ENCODE measurements around the gene INKA1.
A peak's percentile ranks its signal among the peaks of the same experiment; 100 is the strongest.
"Not testable (repeated sequence)": the region's sequence is repeated elsewhere in the genome, so short reads cannot be mapped to it uniquely, and the experiment has no call there.

Gene INKA1

DNA sequence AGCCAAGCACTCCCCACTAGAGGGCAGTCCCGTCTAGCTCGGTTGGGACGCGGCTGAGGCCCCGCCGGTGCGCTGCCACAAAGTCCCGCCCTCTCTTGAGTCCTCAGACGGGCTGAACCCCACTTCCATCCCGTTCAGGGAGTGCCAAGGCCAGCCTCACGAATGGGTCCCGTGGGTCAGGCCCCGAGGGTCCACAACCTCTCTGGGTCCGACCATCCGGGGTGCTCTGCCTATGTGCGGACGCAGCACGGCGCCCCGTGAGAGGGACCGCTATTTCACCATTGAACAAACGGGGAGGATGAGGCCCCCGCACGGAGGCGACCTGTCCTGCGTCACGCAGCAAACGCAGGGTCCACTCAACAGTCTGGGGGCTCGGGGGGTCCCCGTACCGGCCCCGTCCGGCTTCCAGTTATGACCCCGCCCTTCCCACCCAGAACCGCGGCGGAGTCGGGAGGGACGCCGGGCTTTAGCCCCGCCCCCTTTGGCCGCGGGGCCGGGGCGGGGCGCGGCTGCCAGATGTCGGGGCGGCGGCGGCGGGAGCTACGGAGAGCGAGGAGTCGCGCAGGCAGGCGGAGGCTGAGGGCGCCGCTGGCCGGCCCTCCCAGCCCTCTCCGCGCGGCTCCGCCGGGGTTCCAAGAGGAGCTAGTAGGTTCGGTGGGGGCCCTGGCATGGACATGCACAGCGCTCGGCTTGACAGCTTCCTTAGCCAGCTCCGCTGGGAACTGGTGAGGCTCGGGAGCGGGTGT, at the start of gene INKA1:
Gene INKA1, plus strand, starts transcription at position 543 of the 746 bp plus-strand sequence. Its CDS starts 132 bp downstream, at position 675.
- peak; percentile 88 for DNase-seq (ENCODE audit: low spot score)

- no peak for DNase-seq (ENCODE audit: low spot score)
Measured at GRCh38 chr3:49754536-49754935, 48.5 kb upstream of the INKA1 start.

DNA sequence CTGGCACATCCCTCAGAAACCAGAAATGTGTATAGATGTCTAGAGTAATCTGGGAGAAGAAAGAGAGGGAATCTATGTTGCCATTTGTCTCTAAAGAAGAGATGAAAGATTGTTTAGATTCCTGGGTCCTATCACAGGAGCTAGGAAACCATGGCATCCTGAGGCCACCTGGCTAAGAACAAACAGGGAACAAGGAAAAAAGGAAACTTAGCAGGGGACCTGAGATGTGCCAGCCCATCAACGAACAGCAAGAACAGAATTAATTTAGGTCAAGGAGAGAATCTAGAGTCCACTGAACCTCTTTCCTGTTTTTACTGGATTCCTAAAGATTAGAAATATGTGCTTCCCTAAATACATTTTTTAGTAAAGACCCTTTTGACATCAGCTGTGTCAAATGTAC, 47.0 kb upstream of the INKA1 start:
- DNase-seq (ENCODE audit: low spot score), result no peak

- DNase-seq (ENCODE audit: low spot score), result no peak
Measured at GRCh38 chr3:49757197-49757596, 45.9 kb upstream of the INKA1 start.

GRCh38 chr3:49759226-49759625, 43.8 kb upstream of the INKA1 start:
- DNase-seq (ENCODE audit: low spot score), result no peak

DNA sequence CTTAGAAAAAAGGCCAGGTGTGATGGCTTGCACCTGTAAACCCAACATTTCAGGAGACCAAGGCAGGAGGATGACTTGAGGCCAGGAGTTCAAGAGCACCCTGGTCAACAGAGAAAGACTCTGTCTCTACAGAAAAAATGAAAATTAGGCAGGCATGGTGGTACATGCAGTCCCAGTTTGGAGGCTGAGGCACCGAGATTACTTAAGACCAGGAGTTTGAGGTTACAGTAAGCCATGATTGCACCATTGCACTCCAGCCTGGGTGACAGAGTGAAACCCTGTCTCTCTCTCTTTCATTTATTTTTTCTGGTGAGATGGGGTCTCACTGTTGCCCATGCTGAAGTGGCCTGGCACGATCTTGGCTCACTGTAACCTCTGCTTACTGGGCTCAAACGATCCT, 41.4 kb upstream of the INKA1 start:
- no peak for DNase-seq (ENCODE audit: low spot score)

- no peak for DNase-seq (ENCODE audit: low spot score)
Measured at GRCh38 chr3:49763981-49764380, 39.1 kb upstream of the INKA1 start.

DNA sequence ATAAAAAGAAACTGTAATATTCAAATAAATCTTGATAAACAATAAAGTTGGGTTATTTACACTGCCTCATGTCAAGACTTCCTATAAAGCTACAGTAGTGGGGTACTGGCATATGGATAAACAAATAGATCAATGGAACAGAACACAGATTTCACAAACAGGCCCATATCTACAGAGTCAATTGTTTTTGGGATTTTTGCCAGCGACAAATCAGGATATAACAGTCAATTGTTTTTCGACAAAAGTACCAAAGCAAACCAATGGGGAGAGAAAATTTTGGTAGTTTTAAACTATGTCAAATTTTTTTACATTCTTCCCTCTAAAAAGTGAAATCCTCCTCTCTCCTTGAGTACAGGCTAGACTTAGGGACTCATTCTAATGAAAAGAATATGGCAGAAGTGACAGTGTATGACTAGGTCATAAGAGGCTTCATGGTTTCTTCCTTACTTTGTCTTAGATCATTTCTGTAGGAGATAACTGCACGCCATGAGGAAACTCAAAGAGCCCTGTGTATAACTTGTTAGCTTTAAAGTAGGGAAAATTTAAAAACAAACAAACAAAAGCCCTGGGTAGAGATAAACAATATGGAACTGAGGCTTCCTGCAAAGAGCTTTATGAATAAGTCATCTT, 33.7 kb upstream of the INKA1 start:
- DNase-seq (ENCODE audit: low spot score), result no peak

DNA sequence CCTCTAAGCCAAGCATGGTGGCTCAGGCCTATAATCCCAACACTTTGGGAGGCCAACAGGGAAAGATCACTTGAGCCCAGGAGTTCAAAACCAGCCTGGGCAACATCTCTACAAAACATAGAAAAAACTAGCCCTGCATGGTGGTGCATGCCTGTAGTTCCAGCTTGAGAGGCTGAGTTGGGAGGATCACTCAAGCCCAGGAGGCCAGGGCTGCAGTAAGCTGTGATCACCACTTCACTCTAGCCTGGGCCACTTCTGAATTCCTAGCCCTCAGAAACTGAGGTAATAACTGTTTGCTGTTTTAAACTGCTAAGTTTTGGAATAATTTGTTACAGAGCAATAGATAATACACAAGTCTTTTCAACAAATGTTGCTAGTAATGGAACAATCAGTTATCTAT, 33.1 kb upstream of the INKA1 start:
- no peak for DNase-seq (ENCODE audit: low spot score)

DNA sequence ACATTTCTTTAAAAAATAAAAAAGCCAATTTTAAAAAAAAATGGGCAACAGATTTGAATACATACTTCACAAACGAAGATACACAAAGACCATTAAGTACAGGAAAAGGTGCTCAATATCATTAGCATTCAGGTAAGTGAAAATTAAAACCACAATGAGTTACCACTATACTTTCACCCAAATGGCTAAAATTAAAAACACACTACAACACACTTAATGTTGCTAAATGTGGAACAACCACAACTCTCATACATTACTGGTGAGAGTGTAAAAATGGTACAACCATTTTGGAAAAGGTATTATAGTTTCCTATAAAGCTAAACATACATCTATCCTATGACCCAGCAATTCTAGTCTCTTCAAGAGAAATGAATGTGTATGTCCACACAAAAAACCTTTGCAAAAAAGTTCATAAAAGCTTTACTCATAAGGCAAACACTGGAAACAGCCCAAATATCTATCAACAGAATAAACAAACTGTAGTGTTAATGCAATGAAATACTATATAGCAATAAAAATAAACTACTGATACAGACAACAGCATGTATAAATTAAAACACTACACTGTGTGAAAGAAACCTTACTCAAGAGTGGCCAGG, 31.6 kb upstream of the INKA1 start:
- no peak for DNase-seq (ENCODE audit: low spot score)

DNA sequence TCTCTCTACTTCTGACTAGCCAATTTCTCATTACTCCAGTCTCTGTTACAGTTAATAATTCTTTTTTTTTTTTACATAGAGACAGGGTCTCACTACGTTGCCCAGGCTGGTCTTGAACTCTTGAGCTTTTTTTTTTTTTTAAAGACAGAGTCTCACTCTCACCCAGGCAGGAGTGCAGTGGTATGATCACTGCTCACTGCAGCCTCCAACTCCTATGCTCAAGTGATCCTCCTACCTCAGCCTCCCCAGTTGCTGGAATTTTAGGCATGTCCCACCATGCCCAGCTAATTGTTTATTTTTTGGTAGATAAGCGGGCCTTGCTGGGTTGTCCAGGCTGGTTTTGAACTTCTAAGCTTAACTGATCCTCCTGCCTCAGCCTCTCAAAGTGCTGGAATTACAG, 30.4 kb upstream of the INKA1 start:
- no peak for DNase-seq (ENCODE audit: low spot score)

DNA sequence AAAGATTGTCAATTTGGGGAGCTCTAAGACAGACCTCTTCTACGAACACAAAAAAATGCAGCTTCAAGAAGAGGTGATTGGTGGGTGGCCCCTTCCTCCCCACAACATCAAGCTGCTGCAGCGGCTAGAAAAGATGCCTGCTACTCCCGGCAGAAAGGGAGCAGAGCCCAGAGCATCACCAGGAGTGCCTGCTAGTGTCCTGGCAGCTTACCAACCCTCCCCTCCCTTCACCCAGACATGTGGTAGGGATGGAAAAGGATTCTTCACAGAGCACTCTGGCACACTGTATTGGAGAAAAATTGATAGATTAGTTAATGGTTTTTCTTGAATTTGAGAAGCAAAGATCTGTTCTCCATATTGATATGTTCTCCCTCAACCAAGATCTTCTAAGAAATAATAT, 27.5 kb upstream of the INKA1 start:
- DNase-seq (ENCODE audit: low spot score), result no peak

GRCh38 chr3:49776101-49776500, 27.0 kb upstream of the INKA1 start:
- DNase-seq (ENCODE audit: low spot score), result not testable (repeated sequence)

DNA sequence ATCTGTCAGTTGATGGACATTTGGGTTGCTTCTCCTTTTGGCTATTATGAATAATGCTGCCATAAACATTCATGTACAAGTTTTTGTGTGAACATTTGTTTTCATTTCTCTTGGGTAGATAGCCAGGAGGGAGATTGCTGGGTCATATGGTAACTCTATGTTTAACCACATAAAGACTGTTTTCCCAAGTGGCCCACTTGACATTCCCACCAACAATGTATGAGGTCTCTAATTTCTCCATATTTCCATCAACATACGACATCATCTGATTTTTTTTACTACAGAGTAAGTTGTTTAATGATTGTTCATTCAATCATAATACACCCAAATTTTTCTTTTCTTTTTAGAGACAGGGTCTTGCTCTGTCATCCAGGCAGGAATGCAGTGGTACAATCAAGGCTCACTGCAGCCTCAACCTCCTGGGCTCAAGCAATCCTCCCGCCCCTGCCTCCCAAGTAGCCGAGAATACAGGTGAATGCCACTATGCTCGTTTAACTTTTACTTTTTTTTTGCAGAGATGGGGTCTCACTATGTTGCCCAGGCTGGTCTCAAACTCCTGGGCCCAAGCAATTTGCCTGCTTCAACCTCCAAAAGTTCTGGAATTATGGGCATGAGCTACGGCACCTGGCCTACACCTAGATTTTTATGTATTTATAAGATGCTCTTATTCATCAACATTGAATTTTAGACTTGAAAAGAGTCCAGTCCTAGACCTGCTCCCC, 23.5 kb upstream of the INKA1 start:
- no peak for DNase-seq (ENCODE audit: low spot score)

GRCh38 chr3:49780080-49780974, 22.7 kb upstream of the INKA1 start:
- DNase-seq (ENCODE audit: low spot score), result no peak

- DNase-seq (ENCODE audit: low spot score), result not testable (repeated sequence)
Measured at GRCh38 chr3:49780975-49781365, 22.1 kb upstream of the INKA1 start.

DNA sequence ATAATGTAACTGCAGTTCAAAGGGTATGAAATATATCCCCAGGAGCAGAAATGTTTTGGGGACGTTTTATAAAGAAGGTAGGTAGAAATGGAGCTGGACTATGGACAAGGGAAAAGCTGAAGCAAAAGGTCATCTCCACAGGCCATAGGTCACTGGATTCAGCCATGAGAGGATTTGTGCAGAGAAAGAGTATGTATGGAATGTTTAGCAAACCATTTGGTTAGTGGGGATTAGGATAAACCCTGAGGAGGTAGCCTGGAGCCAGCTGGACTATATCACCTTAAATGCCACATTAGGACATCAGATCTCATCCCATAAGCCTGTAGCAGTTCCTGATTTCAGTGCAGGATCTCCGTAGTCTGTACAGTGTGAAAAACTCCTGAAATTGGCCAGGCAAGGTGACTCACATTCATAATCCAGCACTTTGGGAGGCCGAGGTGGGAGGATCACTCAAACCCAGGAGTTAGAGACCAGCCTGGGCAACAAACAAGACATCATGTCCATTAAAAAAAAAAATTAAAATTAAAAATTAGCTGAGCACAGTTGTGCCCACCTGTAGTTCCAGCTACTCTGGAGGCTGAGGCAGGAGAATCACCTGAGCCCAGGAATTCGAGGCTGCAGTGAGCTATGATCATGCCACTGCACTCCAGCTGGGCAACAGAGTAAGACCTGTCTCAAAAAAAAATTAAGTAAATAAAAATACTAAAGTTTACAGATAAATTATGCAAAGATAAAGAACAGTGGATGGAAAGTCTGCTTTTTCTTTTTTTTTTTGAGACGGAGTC, 21.5 kb upstream of the INKA1 start:
- no peak for DNase-seq (ENCODE audit: low spot score)

GRCh38 chr3:49782277-49782676, 20.8 kb upstream of the INKA1 start:
- not testable (repeated sequence) for DNase-seq (ENCODE audit: low spot score)

- no peak for DNase-seq (ENCODE audit: low spot score)
Measured at GRCh38 chr3:49785565-49786356, 17.3 kb upstream of the INKA1 start.

Data from CD4-positive, alpha-beta T cell treated with Interleukin-6 at 100 ng/mL for 8 hours (primary cell).